Sigmoid colon (tissue), 7 donors: ENCODE measurements around the gene AKAP8L. TPM values are rescaled to one million over a fixed set of nuclear protein-coding genes. Genes with fewer than 3 reads are reported as not detected.

Experiments
- DNase-seq: peaks from one replicate; pipeline ENCODE4 v3.0.0-alpha.2; 2019
- H3K27ac ChIP-seq, 4 donors: fragments of 200-600 bp; sonication (generic); one replicate each; pipeline ENCODE4 v1.5.1; 2016 to 2019; ENCODE audit warnings: mild to moderate bottlenecking in 1 of 4
- H3K27me3 ChIP-seq, 3 donors: fragments of 200-600 bp; sonication (generic); one replicate each; pipeline ENCODE4 v1.5.1; 2019; ENCODE audit warnings: mild to moderate bottlenecking in 1 of 3
- H3K36me3 ChIP-seq, 4 donors: fragments of 200-600 bp; sonication (generic); one replicate each; pipeline ENCODE4 v1.5.1; 2016 to 2019
- H3K4me1 ChIP-seq, 4 donors: fragments of 200-600 bp; sonication (generic); one replicate each; pipeline ENCODE4 v1.5.1; 2017 to 2019
- H3K4me3 ChIP-seq, 4 donors: fragments of 200-600 bp; sonication (generic); one replicate each; pipeline ENCODE4 v1.5.1; 2017 to 2019; ENCODE audit warnings: mild to moderate bottlenecking in 2 of 4, moderate library complexity in 1 of 4
- H3K9me3 ChIP-seq, 4 donors: fragments of 200-600 bp in 3 of 4; sonication (generic) in 3 of 4; one replicate each; pipeline versions ENCODE4 v1.5.1 to v1.6.1; 2013 to 2019
- EP300 ChIP-seq, 4 donors: sonication (generic); formaldehyde crosslinking; IDR thresholded peaks; one replicate each; pipeline ENCODE4 v1.6.1; 2017; ENCODE audit warnings: antibody characterized with exemption in 4 of 4
- POLR2A ChIP-seq, 2 donors: fragments of 450-650 bp; IDR thresholded peaks; one replicate each; pipeline ENCODE4 v1.6.1; 2016; ENCODE audit warnings: antibody characterized with exemption in 2 of 2, mild to moderate bottlenecking in 2 of 2, moderate library complexity in 2 of 2
- POLR2AphosphoS5 ChIP-seq, 4 donors: sonication (generic); formaldehyde crosslinking; IDR thresholded peaks; one replicate each; pipeline ENCODE4 v1.6.1; 2017; ENCODE audit warnings: antibody characterized with exemption in 4 of 4
- WGBS, 2 donors: extraction: QIAGEN DNeasy Blood & Tissue Kit; methylation state at CpG; one replicate each; pipeline ENCODE4 v1.1.7; 2013; 5-methylcytosine and 5-hydroxymethylcytosine counted together
- intact Hi-C: fragments of 100-400 bp; cut with DNase I; formaldehyde crosslinking; loops from one replicate; pipeline ENCODE4 v1.15.1; 2023
- polyA plus RNA-seq, 3 donors: library from polyadenylated mRNA; stranded (reverse); fragments of 200-250 nt; gene quantifications; one replicate each; pipeline ENCODE4 v1.2.3, GENCODE V29; 2013
- total RNA-seq, 4 donors: library from RNA; depleted of rRNA; stranded (reverse); fragments of >200 nt; gene quantifications; one replicate each; pipeline ENCODE4 v1.1.0, GENCODE V29; 2016
- TF ChIP-seq, protein P1 (sequence below), 4 experiments: fragments of 450-650 bp in 3 of 4; fragments of 200-600 bp in 1 of 4; IDR thresholded peaks; one replicate each; pipeline ENCODE4 v1.5.1; 2016 to 2019; ENCODE audit warnings: antibody characterized with exemption in 4 of 4, mild to moderate bottlenecking in 3 of 4, moderate library complexity in 2 of 4
- donor health status: healthy with polysubstance abuse.
- donor health status: Bipolar disorder and iron deficiency.
- donor health status: healthy.

The AKAP8L gene
- total and polyA plus RNA-seq, 7 donors = 15.0 to 145 (median 90.5) TPM

DNA sequence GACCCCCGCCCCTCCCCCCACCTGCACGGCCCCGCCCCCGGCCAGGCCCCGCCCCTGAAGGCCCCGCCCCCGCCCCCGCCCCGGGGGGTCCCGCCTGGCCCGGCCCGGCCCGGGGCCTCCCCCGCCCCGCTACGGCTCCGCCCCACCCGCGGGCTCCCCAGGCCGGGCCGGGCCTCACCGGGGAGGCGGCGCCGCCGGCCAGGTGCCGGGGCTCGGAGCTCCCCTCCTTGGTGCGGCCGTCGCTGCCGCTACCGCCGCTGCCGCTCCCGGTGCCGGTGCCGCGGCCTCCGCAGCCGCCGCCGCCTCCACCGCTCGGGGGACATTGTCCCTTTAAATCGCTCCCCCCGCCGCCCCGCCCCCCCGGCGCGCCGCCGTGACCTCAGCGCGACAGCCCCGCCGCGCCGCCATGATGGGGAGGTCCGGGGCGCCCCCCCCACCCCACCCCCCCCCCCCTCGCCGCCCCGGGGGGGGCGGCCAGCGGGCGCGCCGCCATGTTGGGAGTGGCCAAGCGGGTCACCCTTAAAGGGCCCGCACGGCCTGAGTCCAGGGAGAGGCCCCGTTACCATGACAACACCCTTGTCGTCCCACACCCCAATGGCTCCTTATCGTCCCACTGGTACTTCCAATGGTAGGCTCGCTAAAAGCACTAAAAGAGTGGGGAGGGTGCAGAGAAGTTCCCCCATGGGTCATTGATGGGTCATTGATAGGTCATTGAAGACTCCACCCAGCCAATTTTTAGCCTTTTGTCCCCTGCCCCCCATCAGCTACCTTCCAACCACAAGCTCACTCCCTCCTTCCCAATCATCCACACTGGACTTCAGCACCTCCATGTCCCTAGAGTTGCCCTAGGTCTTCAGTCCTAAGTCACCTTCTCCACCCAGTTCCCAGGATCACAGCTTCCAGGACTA lies 31.1 kb upstream of the AKAP8L start, which contains the start of gene WIZ:
TSS of gene WIZ (minus strand) at position 337 of the 908 bp plus-strand sequence. CDS start 1,649 bp downstream, outside the sequence.
- intact Hi-C loops = loop anchor here (2.0 to 10.0 kb wide), 7 partner anchors 17 to 385 kb away; partner anchors contain the start of genes AKAP8, AKAP8L, BRD4 and SYDE1
- H3K4me1 ChIP-seq = peaks cover 0 to 37% (median 25%) of the 10 kb centered on the region in 4 donors

DNA sequence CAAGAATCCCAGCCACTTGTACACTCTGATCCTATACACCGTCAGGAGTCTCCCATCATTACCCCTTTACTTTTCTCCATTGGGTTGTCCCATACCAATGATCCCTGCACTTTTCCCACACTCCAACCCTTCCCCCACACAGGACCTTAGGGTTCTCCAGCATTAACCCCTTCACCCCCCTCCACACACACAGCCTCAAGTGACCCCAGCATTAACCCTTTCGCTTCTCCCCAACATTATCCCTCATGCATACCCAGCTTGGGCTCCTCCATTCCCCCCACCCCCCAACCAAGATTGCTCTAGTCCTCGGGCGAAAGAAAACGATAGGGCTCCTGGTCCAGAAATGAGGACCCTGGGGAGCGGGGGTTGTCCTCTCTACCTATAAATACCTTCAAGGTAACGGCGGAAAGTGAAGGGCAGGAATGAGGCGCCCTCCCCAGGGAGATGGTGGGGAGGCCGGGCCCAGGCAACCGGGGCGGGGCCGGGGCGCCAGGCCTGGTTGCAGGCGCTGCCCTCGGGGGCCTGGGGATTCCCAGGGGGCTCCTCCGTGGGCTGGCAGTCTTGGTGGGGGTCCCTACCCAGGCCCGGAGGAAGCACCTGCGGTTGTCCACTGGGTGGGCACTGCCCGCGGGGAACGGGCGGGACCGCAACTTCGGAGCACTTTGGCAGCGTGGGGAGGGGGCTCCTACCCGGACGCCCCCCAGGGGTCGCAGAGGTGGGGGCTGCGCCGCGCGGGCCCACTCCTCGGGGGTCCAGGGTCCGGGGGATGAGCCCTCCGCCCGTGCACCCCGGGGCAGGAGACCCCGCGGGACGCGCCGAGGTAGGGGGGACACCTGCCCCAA lies 30.2 kb upstream of the AKAP8L start:
- TF ChIP-seq POLR2A (IDR thresholded peaks at IDR 0.05) (no peak), POLR2AphosphoS5 (IDR thresholded peaks at IDR 0.05) (no peak), EP300 (IDR thresholded peaks at IDR 0.05) (no peak)
- TF ChIP-seq, protein P1, sequence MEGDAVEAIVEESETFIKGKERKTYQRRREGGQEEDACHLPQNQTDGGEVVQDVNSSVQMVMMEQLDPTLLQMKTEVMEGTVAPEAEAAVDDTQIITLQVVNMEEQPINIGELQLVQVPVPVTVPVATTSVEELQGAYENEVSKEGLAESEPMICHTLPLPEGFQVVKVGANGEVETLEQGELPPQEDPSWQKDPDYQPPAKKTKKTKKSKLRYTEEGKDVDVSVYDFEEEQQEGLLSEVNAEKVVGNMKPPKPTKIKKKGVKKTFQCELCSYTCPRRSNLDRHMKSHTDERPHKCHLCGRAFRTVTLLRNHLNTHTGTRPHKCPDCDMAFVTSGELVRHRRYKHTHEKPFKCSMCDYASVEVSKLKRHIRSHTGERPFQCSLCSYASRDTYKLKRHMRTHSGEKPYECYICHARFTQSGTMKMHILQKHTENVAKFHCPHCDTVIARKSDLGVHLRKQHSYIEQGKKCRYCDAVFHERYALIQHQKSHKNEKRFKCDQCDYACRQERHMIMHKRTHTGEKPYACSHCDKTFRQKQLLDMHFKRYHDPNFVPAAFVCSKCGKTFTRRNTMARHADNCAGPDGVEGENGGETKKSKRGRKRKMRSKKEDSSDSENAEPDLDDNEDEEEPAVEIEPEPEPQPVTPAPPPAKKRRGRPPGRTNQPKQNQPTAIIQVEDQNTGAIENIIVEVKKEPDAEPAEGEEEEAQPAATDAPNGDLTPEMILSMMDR (IDR thresholded peaks at IDR 0.05) = no peak
- intact Hi-C loops = loop anchor here (2.0 kb wide), 2 partner anchors 16 to 30 kb away; partner anchors contain the start of gene AKAP8L
- H3K9me3 ChIP-seq = no peaks in the 10 kb centered on the region
- H3K27me3 ChIP-seq = peaks cover 0 to 4% (median 0%) of the 10 kb centered on the region in 3 donors
- peak overlapping the region; percentile 81 to 89 (median 87) for H3K27ac ChIP-seq
- no peak for DNase-seq
- H3K4me3 ChIP-seq = peak overlapping the region; percentile 76 to 96 (median 80)
- H3K36me3 ChIP-seq = peaks cover 0 to 6% (median 0%) of the 10 kb centered on the region in 4 donors
- WGBS, 2 donors = 3 to 5% methylated on average over 43 of the region's 43 CpGs
- H3K4me1 ChIP-seq = peaks cover 0 to 36% (median 25%) of the 10 kb centered on the region in 4 donors

More for the DNA sequence above, 31.1 kb upstream of the AKAP8L start, which contains the start of gene WIZ:
- no peaks in the 10 kb centered on the region for H3K9me3 ChIP-seq
- peaks cover 0 to 13% (median 6%) of the 10 kb centered on the region in 3 donors for H3K27me3 ChIP-seq
- TF ChIP-seq, protein P1 (IDR thresholded peaks at IDR 0.05) = no peak
- TF ChIP-seq POLR2A (IDR thresholded peaks at IDR 0.05) = no peak
- TF ChIP-seq POLR2AphosphoS5 (IDR thresholded peaks at IDR 0.05) = peak in 2 of 4 donors; percentile 20 to 46
- no peak for TF ChIP-seq EP300 (IDR thresholded peaks at IDR 0.05)
- DNase-seq = peak; percentile 95
- H3K27ac ChIP-seq = peak within 1 kb of the TSS; percentile 81 to 89 (median 87)
- peaks cover 0 to 5% (median 0%) of the 10 kb centered on the region in 4 donors for H3K36me3 ChIP-seq
- peak within 1 kb of the TSS; percentile 76 to 96 (median 80) for H3K4me3 ChIP-seq
- WGBS, 2 donors = 2% methylated on average over 76 of the region's 77 CpGs

DNA sequence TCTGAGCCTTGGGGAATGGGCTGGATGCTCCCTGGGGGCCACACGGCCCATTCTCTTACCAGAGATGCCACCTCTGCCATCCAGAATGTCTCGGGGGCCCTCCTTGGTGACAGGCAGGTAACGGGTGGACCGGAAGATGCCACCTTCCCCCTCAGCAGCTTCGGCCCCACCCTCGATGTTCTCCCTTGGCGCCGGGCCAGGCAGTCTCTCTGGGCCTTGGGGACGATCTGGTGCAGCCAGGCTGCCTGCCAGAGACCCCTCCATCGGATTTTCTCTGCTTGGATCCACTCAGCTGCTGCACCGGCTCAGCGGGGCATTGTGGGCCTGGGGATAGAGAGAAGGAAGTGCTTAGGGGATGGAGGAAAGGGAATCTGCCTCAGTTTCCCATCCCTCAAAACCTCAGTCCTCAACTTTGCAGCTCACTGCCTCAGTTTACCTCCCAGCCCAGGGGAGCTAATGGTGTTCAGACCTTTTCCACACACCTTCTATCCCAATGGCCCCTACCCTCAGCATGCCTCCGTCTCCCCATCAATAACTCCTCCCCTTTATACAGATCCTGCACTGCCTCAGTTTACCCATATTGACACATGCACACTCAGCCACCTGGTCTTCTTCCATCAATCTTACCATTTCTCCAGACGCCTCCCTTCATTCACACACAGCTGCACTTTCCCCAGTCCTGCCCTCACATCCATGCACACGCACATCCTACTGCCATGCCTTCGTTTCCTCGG lies 29.4 kb upstream of the AKAP8L start:
- peaks cover 0 to 28% (median 19%) of the 10 kb centered on the region in 4 donors for H3K4me1 ChIP-seq
- H3K27ac ChIP-seq = peak overlapping the region; percentile 81 to 89 (median 87)
- H3K27me3 ChIP-seq = no peaks in the 10 kb centered on the region
- H3K36me3 ChIP-seq = peaks cover 0 to 6% (median 0%) of the 10 kb centered on the region in 4 donors
- peak overlapping the region in 1 of 4 donors; percentile 96 for H3K4me3 ChIP-seq
- TF ChIP-seq, protein P1 (IDR thresholded peaks at IDR 0.05) = no peak
- TF ChIP-seq POLR2AphosphoS5 (IDR thresholded peaks at IDR 0.05) = no peak
- no peak for TF ChIP-seq EP300 (IDR thresholded peaks at IDR 0.05)
- no peak for TF ChIP-seq POLR2A (IDR thresholded peaks at IDR 0.05)
- intact Hi-C loops = loop anchor here (2.0 kb wide), 2 partner anchors 15 to 29 kb away; partner anchors contain the start of gene AKAP8L
- no peaks in the 10 kb centered on the region for H3K9me3 ChIP-seq
- no peak for DNase-seq
- 53 to 69% methylated on average over 17 of the region's 17 CpGs for WGBS, 2 donors

DNA sequence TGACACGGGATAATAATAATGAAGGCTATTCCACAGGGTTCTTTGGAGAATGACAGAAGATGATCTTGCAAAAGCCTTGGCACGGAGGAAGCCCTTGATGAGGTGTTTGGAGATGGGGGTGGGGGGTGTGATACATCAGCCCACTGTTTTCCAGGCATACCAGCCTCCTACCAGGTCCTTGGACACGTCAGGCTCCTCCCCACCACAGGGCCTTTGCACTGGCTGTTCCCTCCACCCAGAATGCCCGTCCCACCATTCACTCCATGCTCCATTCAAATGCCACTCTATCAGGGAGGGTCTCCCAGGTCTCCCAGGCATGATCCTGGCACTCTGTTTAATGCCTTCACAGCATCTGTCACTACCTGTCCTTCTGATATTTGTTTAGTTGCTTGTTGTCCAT lies 28.3 kb upstream of the AKAP8L start:
- 85 to 90% methylated on average over 4 of the region's 4 CpGs for WGBS, 2 donors
- Histone ChIP-seq H3K36me3 (peaks cover 0 to 6% (median 0%) of the 10 kb centered on the region in 4 donors), H3K27me3 (no peaks in the 10 kb centered on the region), H3K9me3 (no peaks in the 10 kb centered on the region), H3K4me1 (peaks cover 0 to 17% (median 10%) of the 10 kb centered on the region in 4 donors), H3K27ac (no peak overlapping the region), H3K4me3 (no peak overlapping the region)
- intact Hi-C loops = no loop called here
- TF ChIP-seq POLR2AphosphoS5 (IDR thresholded peaks at IDR 0.05) (no peak), POLR2A (IDR thresholded peaks at IDR 0.05) (no peak), EP300 (IDR thresholded peaks at IDR 0.05) (no peak)
- TF ChIP-seq, protein P1 (IDR thresholded peaks at IDR 0.05) = no peak
- no peak for DNase-seq
